Endothelial cell of umbilical vein (primary cell): ENCODE measurements around the gene ACMSD. TPM values are rescaled to one million over a fixed set of nuclear protein-coding genes. Genes with fewer than 3 reads are reported as not detected.

ENCODE experiments used
- BruUV-seq: library from RNA; stranded (reverse); fragments of 400-500 nt; replicated peaks from 2 replicates; lab custom pipeline; 2021; lab: Mats Ljungman, UMichigan
- CTCF ChIA-PET: fragments of 300-600, 350-600 bp; sonication (Branson Sonifier 250); formaldehyde crosslinking; loops from one replicate; lab custom pipeline; 2021; ENCODE audit warnings: antibody characterized with exemption, inconsistent platforms; lab: Charles Lee
- POLR2A ChIA-PET: fragments of 300-600, 350-600 bp; sonication (Branson Sonifier 250); formaldehyde crosslinking; loops from one replicate; lab custom pipeline; 2021; ENCODE audit warnings: antibody characterized with exemption, inconsistent platforms; lab: Charles Lee
- DNase-seq: peaks from one replicate; pipeline ENCODE4 v3.0.0-alpha.2; 2011; ENCODE audit warnings: low read depth, low spot score
- FAIRE-seq: peaks from 2 replicates; lab custom pipeline; 2011; peaks lifted over from hg19 to GRCh38; lab: Jason Lieb, UNC
- H2AFZ ChIP-seq: 2 replicates; pipeline ENCODE4 v1.6.0; 2012; ENCODE audit warnings: low read depth, low read length, control low read depth, inconsistent platforms
- H3K27ac ChIP-seq: 2 replicates; pipeline ENCODE4 v1.5.1; 2011; ENCODE audit warnings: low read depth, mild to moderate bottlenecking, control low read depth, low read length, moderate library complexity; ENCODE audit not compliant: insufficient read depth
- H3K27me3 ChIP-seq, 2 experiments: 2 replicates each; pipeline versions ENCODE4 v1.6.0 to v1.6.1; 2011; ENCODE audit warnings: low read length in 2 of 2, mixed read lengths in 1 of 2; ENCODE audit not compliant: control insufficient read depth in 2 of 2, insufficient read depth in 2 of 2
- H3K36me3 ChIP-seq, 2 experiments: 2 replicates in 1 of 2; 3 replicates in 1 of 2; pipeline ENCODE4 v1.5.1; 2011; ENCODE audit warnings: low read length in 2 of 2, mild to moderate bottlenecking in 1 of 2, moderate library complexity in 1 of 2; ENCODE audit not compliant: control insufficient read depth in 2 of 2, insufficient read depth in 2 of 2; ENCODE audit errors: extremely low read depth in 1 of 2
- H3K4me1 ChIP-seq: 3 replicates; pipeline ENCODE4 v1.5.1; 2011; ENCODE audit warnings: mild to moderate bottlenecking, low read length; ENCODE audit not compliant: control insufficient read depth, insufficient read depth; ENCODE audit errors: extremely low read depth
- H3K4me2 ChIP-seq: 2 replicates; pipeline ENCODE4 v1.6.1; 2011; ENCODE audit warnings: low read length, control low read depth, mixed read lengths; ENCODE audit not compliant: insufficient read depth
- H3K4me3 ChIP-seq, 3 experiments: fragments of 200-600 bp in 1 of 3; sonication (generic), shearing (Covaris generic) in 1 of 3; replicated peaks in 1 of 3; 2 replicates each; pipeline ENCODE4 v1.5.1; 2011 to 2016; ENCODE audit warnings: control low read depth in 3 of 3, low read length in 3 of 3, mild to moderate bottlenecking in 2 of 3, inconsistent platforms in 1 of 3, low read depth in 1 of 3, moderate library complexity in 1 of 3; ENCODE audit not compliant: insufficient read depth in 1 of 3
- H3K79me2 ChIP-seq: 2 replicates; pipeline ENCODE4 v1.6.0; 2012; ENCODE audit warnings: low read length, inconsistent platforms; ENCODE audit not compliant: control insufficient read depth, insufficient read depth
- H3K9ac ChIP-seq: replicated peaks from 2 replicates; pipeline ENCODE3; 2011; ENCODE audit warnings: low read length, control low read depth; ENCODE audit not compliant: insufficient read depth; ENCODE audit errors: extremely low read depth
- H3K9me1 ChIP-seq: replicated peaks from 3 replicates; pipeline ENCODE4 v1.6.0; 2011; ENCODE audit warnings: mild to moderate bottlenecking, low read length; ENCODE audit not compliant: control insufficient read depth, insufficient read depth; ENCODE audit errors: extremely low read depth
- H3K9me3 ChIP-seq: replicated peaks from 2 replicates; pipeline ENCODE4 v1.5.1; 2012; ENCODE audit warnings: low read length, inconsistent platforms; ENCODE audit not compliant: control insufficient read depth, insufficient read depth
- H4K20me1 ChIP-seq: replicated peaks from 2 replicates; pipeline ENCODE3; 2011; ENCODE audit warnings: mild to moderate bottlenecking, low read length; ENCODE audit not compliant: control insufficient read depth, insufficient read depth; ENCODE audit errors: extremely low read depth
- EZH2 ChIP-seq: IDR thresholded peaks from 2 replicates; pipeline ENCODE4 v1.6.1; 2012; ENCODE audit warnings: borderline replicate concordance, low read depth, mild to moderate bottlenecking, moderate library complexity, low read length, inconsistent platforms; ENCODE audit not compliant: severe bottlenecking
- FOS ChIP-seq: IDR thresholded peaks from 2 replicates; pipeline ENCODE4 v1.6.1; 2011; ENCODE audit warnings: mild to moderate bottlenecking, low read length, moderate library complexity, borderline replicate concordance; ENCODE audit not compliant: insufficient read depth
- GATA2 ChIP-seq: IDR thresholded peaks from 2 replicates; pipeline ENCODE4 v1.7.0; 2011; ENCODE audit warnings: low read depth, mild to moderate bottlenecking, moderate library complexity, mixed read lengths, low read length; ENCODE audit not compliant: insufficient read length, insufficient read depth
- JUN ChIP-seq: IDR thresholded peaks from 2 replicates; pipeline ENCODE4 v1.6.1; 2011; ENCODE audit warnings: borderline replicate concordance, low read depth; ENCODE audit not compliant: insufficient read length, insufficient read depth
- MYC ChIP-seq: IDR thresholded peaks from one replicate; pipeline ENCODE4 v1.6.1; 2011; ENCODE audit warnings: mild to moderate bottlenecking, low read depth, low read length
- POLR2A ChIP-seq: IDR thresholded peaks from 2 replicates; pipeline ENCODE4 v1.6.1; 2012; ENCODE audit warnings: low read depth, mild to moderate bottlenecking, control low read depth, low read length
- POLR2AphosphoS5 ChIP-seq: IDR thresholded peaks from 2 replicates; pipeline ENCODE4 v1.6.1; 2012; ENCODE audit warnings: low read depth, mild to moderate bottlenecking, control low read depth, low read length, moderate library complexity; ENCODE audit not compliant: insufficient read depth
- dilution Hi-C: fragments of 300-500 bp; cut with MboI; formaldehyde crosslinking; loops from one replicate; pipeline ENCODE4 v1.15.0; 2019; ENCODE audit warnings: low sequenced_read_pairs; ENCODE audit not compliant: extremely low pct_ligation_motif_present
- intact Hi-C: fragments of 100-400 bp; cut with micrococcal nuclease; formaldehyde crosslinking; loops from one replicate; pipeline ENCODE4 v1.10.0; 2022
- polyA plus RNA-seq, 4 experiments: library from polyadenylated mRNA; depleted of rRNA in 3 of 4; stranded (reverse) in 3 of 4; unstranded in 1 of 4; fragments of >200 nt; gene quantifications; 2 replicates each; pipeline versions ENCODE4 v1.2.1 to v1.2.3, GENCODE V29; 2011 to 2012; ENCODE audit warnings: missing spikeins in 1 of 4
- total RNA-seq: library from RNA; stranded (reverse); gene quantifications from 2 replicates; pipeline ENCODE4 v1.2.3, GENCODE V29; 2021
- TF ChIP-seq, protein P1 (sequence below): IDR thresholded peaks from 2 replicates; pipeline ENCODE4 v1.6.1; 2011; ENCODE audit not compliant: insufficient read depth, insufficient read length
- TF ChIP-seq, protein P2 (sequence below), 2 donors: IDR thresholded peaks; 1 replicate in 1 of 2; 2 replicates in 1 of 2; pipeline ENCODE4 v1.5.1; 2011; ENCODE audit warnings: low read length in 2 of 2, mild to moderate bottlenecking in 2 of 2, moderate library complexity in 2 of 2, control low read depth in 1 of 2, inconsistent platforms in 1 of 2, low read depth in 1 of 2; ENCODE audit not compliant: insufficient read depth in 1 of 2; ENCODE audit errors: extremely low read depth in 1 of 2

ACMSD gene
- total and polyA plus RNA-seq, 2 donors (not counting 3 experiments of a cell fraction or from before 2014, with no cell fraction given), result not detected

DNA sequence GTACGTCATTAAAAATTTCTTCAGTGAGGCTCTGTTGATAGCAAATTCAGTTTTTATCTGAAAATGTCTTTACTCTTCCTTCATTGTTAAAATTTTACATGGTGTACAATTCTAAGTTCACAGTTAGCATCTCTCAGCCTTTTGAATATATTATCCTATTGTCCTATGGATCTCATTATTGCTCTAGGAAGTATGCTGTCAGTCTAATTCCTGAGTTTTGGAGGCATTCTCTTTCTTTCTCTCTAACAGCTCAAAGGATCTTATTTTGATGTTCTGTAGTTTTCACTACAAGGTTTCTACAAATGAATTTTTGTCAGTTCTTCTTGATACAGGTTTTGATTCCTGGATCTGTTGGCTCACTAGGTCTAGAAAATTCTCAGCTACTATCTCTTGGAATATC lies 2.9 kb upstream of the ACMSD start:
- TF ChIP-seq JUN, result no peak
- Histone ChIP-seq H4K20me1 (no peaks in the 10 kb centered on the region), H2AFZ (no peak overlapping the region), H3K27me3 (peaks cover 3 to 12% of the 10 kb centered on the region in 2 experiments), H3K36me3 (no peaks in the 10 kb centered on the region), H3K9ac (no peak overlapping the region), H3K9me1 (no peaks in the 10 kb centered on the region), H3K79me2 (no peaks in the 10 kb centered on the region), H3K4me3 (no peak overlapping the region), H3K9me3 (no peaks in the 10 kb centered on the region), H3K4me1 (no peaks in the 10 kb centered on the region), H3K4me2 (no peak overlapping the region), H3K27ac (no peak overlapping the region)
- FAIRE-seq (no peak), DNase-seq (no peak)
- POLR2A ChIA-PET, result no interaction called here
- dilution Hi-C loops, result no loop called here
- intact Hi-C loops, result no loop called here
- CTCF ChIA-PET, result no interaction called here
- BruUV-seq, result no TSS peak

DNA sequence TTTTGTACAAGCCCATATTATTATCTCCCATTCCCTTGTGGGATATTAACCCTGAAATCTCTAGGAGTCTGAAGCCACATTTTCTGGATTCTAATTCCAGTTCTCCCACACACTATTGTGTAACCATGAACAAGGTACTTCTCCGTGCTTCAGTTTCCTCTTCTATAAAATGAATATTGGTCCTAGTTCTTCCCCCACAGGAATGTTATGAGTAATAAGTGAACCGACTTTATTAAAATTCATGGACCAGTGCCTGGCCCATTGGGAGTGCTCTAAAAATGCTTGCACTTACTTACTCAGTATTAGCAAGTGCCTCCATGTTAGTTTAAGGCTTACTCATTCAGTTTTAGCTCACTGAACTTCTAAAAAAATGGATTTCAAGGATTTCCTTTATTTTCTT lies 1.4 kb upstream of the ACMSD start:
- no peak overlapping the region for H3K4me2 ChIP-seq

More for the DNA sequence above, 1.4 kb upstream of the ACMSD start:
- Histone ChIP-seq H3K79me2 (no peaks in the 10 kb centered on the region), H4K20me1 (no peaks in the 10 kb centered on the region), H3K27me3 (peaks cover 3 to 12% of the 10 kb centered on the region in 2 experiments), H3K9me1 (no peaks in the 10 kb centered on the region), H2AFZ (no peak overlapping the region), H3K4me3 (no peak overlapping the region), H3K27ac (no peak overlapping the region), H3K9ac (no peak overlapping the region), H3K9me3 (no peaks in the 10 kb centered on the region), H3K4me1 (no peaks in the 10 kb centered on the region), H3K36me3 (no peaks in the 10 kb centered on the region)
- intact Hi-C loops, result no loop called here
- BruUV-seq, result no TSS peak
- FAIRE-seq (no peak), DNase-seq (no peak)
- ChIA-PET CTCF (no interaction called here), POLR2A (no interaction called here)
- dilution Hi-C loops, result no loop called here
- TF ChIP-seq, protein P1, sequence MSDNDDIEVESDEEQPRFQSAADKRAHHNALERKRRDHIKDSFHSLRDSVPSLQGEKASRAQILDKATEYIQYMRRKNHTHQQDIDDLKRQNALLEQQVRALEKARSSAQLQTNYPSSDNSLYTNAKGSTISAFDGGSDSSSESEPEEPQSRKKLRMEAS, result no peak
- TF ChIP-seq EZH2 (no peak), POLR2A (no peak), JUN (no peak), GATA2 (no peak), POLR2AphosphoS5 (no peak), FOS (no peak), MYC (no peak)
- TF ChIP-seq, protein P2, sequence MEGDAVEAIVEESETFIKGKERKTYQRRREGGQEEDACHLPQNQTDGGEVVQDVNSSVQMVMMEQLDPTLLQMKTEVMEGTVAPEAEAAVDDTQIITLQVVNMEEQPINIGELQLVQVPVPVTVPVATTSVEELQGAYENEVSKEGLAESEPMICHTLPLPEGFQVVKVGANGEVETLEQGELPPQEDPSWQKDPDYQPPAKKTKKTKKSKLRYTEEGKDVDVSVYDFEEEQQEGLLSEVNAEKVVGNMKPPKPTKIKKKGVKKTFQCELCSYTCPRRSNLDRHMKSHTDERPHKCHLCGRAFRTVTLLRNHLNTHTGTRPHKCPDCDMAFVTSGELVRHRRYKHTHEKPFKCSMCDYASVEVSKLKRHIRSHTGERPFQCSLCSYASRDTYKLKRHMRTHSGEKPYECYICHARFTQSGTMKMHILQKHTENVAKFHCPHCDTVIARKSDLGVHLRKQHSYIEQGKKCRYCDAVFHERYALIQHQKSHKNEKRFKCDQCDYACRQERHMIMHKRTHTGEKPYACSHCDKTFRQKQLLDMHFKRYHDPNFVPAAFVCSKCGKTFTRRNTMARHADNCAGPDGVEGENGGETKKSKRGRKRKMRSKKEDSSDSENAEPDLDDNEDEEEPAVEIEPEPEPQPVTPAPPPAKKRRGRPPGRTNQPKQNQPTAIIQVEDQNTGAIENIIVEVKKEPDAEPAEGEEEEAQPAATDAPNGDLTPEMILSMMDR (IDR thresholded peaks at IDR 0.05; ENCODE audit: extremely low read depth in 1 of 2, insufficient read depth in 1 of 2, low read depth in 1 of 2, low read length in 2 of 2), result no peak
